ENCODE measurements around the gene PCDHB1.
A peak's percentile ranks its signal among the peaks of the same experiment; 100 is the strongest.

PCDHB1 gene

DNA sequence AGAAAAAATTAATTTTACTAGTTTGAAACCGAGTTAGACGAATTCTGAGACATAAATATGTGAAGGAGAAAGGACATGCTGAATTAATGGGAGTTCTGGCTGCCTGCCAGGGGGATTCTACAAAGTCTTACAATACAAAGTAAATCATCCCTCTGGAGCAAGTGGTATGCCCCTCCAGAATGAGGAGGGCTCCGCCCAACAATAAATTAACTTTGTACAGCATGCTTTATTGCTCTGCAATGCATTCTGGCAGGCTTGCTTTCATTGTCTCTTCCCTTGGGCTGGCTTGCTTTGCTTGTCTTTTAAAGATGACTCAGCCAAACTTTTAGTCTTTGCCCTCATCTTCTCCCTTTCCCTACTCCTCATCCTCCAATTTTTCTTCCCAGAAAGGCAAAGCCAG is 11.7 kb upstream of the PCDHB1 start:
- Histone ChIP-seq H3K27ac (ENCODE audit: poor library complexity, severe bottlenecking) (peak overlapping the region; percentile 42), H3K36me3 (ENCODE audit: low read depth) (no peaks in the 10 kb centered on the region), H3K4me1 (ENCODE audit: insufficient read depth, poor library complexity, severe bottlenecking) (peaks cover 9% of the 10 kb centered on the region), H3K9me3 (ENCODE audit: severe bottlenecking) (no peaks in the 10 kb centered on the region), H3K27me3 (ENCODE audit: insufficient read depth, poor library complexity, severe bottlenecking) (no peaks in the 10 kb centered on the region), H3K4me3 (ENCODE audit: severe bottlenecking) (no peak overlapping the region)
- peak; percentile 17; the same call in 1 of the 3 replicates for ATAC-seq (ENCODE audit: low read depth)
- no peak for DNase-seq (ENCODE audit: low spot score)
- TF ChIP-seq, protein P1, sequence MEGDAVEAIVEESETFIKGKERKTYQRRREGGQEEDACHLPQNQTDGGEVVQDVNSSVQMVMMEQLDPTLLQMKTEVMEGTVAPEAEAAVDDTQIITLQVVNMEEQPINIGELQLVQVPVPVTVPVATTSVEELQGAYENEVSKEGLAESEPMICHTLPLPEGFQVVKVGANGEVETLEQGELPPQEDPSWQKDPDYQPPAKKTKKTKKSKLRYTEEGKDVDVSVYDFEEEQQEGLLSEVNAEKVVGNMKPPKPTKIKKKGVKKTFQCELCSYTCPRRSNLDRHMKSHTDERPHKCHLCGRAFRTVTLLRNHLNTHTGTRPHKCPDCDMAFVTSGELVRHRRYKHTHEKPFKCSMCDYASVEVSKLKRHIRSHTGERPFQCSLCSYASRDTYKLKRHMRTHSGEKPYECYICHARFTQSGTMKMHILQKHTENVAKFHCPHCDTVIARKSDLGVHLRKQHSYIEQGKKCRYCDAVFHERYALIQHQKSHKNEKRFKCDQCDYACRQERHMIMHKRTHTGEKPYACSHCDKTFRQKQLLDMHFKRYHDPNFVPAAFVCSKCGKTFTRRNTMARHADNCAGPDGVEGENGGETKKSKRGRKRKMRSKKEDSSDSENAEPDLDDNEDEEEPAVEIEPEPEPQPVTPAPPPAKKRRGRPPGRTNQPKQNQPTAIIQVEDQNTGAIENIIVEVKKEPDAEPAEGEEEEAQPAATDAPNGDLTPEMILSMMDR (IDR thresholded peaks at IDR 0.05; ENCODE audit: poor library complexity, severe bottlenecking) = no peak

DNA sequence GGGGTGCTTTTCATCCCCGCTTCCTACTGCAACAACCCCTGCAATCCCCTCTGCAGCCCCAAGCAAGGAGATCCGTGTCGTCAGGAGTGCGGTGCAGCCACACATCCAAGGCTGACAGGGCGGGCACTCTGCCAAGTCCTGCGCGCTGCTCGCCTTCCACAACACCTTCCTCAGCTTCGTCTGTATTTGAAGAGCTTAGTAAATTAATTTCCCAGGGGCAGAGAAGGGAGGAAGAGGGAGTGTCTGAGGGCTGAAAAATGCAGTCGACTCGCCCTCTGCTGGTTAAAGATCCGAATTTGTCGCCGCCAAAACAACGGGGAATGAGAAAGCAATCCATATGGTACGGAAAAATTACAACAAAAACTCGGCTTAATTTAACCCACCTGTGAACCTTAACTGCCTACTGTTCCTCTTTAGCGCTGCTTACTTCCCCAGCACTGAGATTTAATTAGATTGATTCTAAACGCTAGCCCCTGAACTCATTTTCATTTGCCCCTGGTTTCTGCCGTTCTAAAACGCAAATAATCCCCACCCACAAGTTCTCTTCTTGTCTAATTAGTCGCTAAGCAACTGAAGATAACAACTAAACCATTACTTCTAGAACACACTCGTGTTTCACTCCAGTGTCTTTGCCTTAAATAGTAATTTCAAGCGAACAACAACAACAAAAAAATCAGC is 10.9 kb upstream of the PCDHB1 start:
- no peak for DNase-seq (ENCODE audit: low spot score)
- no peaks in the 10 kb centered on the region for H3K36me3 ChIP-seq (ENCODE audit: low read depth)
- H3K4me1 ChIP-seq (ENCODE audit: insufficient read depth, poor library complexity, severe bottlenecking) = peaks cover 9% of the 10 kb centered on the region
- peak; percentile 74 for ATAC-seq (ENCODE audit: low read depth)
- H3K4me3 ChIP-seq (ENCODE audit: severe bottlenecking) = peak overlapping the region; percentile 43
- TF ChIP-seq, protein P1 (IDR thresholded peaks at IDR 0.05; ENCODE audit: poor library complexity, severe bottlenecking) = peak; percentile 82
- no peaks in the 10 kb centered on the region for H3K27me3 ChIP-seq (ENCODE audit: insufficient read depth, poor library complexity, severe bottlenecking)
- H3K9me3 ChIP-seq (ENCODE audit: severe bottlenecking) = no peaks in the 10 kb centered on the region
- H3K27ac ChIP-seq (ENCODE audit: poor library complexity, severe bottlenecking) = peak overlapping the region; percentile 42

DNA sequence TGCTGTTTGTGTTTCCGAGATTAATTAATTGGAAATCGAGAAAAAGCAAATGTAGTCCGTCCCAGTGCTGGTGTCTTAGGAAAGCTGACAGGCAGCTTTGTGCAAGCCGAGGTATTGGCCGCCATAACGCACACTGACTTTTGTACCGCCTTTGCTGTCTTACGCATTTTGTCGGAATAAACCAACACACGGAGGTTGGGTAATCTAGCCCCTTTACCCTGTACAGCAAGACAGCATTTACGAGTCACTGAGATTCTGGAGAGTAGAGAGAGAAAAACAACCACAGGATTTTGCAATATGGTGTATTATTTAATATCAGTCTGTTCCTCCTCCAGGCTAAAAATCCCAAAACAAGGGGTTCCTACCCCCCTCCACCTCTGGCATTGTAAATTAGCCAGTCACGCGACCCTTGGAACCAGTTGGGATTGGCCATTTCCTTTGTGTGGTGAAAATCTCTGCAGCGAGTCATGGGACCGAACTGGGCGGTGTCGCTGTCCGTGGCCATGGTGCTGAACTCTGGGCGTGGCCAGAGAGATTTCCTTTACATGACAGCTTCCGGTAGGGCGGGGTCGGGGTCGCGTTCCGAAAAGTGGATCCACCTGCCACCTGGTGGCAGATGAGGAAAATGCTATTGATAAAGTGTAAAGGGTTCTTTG is 10.3 kb upstream of the PCDHB1 start:
- Histone ChIP-seq H3K27me3 (ENCODE audit: insufficient read depth, poor library complexity, severe bottlenecking) (no peaks in the 10 kb centered on the region), H3K4me3 (ENCODE audit: severe bottlenecking) (peak overlapping the region; percentile 43), H3K27ac (ENCODE audit: poor library complexity, severe bottlenecking) (peak overlapping the region; percentile 42), H3K9me3 (ENCODE audit: severe bottlenecking) (no peaks in the 10 kb centered on the region), H3K4me1 (ENCODE audit: insufficient read depth, poor library complexity, severe bottlenecking) (peaks cover 9% of the 10 kb centered on the region), H3K36me3 (ENCODE audit: low read depth) (no peaks in the 10 kb centered on the region)
- TF ChIP-seq, protein P1 (IDR thresholded peaks at IDR 0.05; ENCODE audit: poor library complexity, severe bottlenecking) = peak; percentile 89
- peak; percentile 97 for DNase-seq (ENCODE audit: low spot score)
- peak; percentile 87 for ATAC-seq (ENCODE audit: low read depth)

DNA sequence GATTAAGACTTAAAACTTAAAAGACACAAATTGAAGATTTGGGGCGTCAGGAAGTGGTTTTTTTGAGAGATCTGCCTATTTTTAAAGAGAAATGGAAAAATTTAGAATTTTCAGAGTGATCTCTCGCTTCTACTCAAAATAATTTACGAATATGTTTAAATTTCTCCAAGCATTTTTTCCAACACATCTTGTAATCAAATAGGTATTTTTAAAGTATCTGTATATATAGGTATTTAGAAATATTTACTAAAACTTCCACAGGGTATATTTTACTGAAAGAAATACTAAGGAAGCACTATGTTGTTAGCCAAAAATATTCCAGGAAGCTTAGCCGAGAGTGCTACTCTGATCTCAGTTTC is 9.8 kb upstream of the PCDHB1 start:
- ATAC-seq (ENCODE audit: low read depth) (no peak), DNase-seq (ENCODE audit: low spot score) (no peak)
- no peaks in the 10 kb centered on the region for H3K36me3 ChIP-seq (ENCODE audit: low read depth)
- peaks cover 9% of the 10 kb centered on the region for H3K4me1 ChIP-seq (ENCODE audit: insufficient read depth, poor library complexity, severe bottlenecking)
- H3K9me3 ChIP-seq (ENCODE audit: severe bottlenecking) = no peaks in the 10 kb centered on the region
- H3K27me3 ChIP-seq (ENCODE audit: insufficient read depth, poor library complexity, severe bottlenecking) = peaks cover under 1% of the 10 kb centered on the region
- TF ChIP-seq, protein P1 (IDR thresholded peaks at IDR 0.05; ENCODE audit: poor library complexity, severe bottlenecking) = peak; percentile 56
- no peak overlapping the region for H3K4me3 ChIP-seq (ENCODE audit: severe bottlenecking)
- no peak overlapping the region for H3K27ac ChIP-seq (ENCODE audit: poor library complexity, severe bottlenecking)

- Histone ChIP-seq H3K9me3 (ENCODE audit: severe bottlenecking) (no peaks in the 10 kb centered on the region), H3K27ac (ENCODE audit: poor library complexity, severe bottlenecking) (no peak overlapping the region), H3K4me1 (ENCODE audit: insufficient read depth, poor library complexity, severe bottlenecking) (peaks cover 9% of the 10 kb centered on the region), H3K4me3 (ENCODE audit: severe bottlenecking) (no peak overlapping the region), H3K36me3 (ENCODE audit: low read depth) (no peaks in the 10 kb centered on the region), H3K27me3 (ENCODE audit: insufficient read depth, poor library complexity, severe bottlenecking) (peaks cover 8% of the 10 kb centered on the region)
- no peak for ATAC-seq (ENCODE audit: low read depth)
- no peak for DNase-seq (ENCODE audit: low spot score)
- TF ChIP-seq, protein P1 (IDR thresholded peaks at IDR 0.05; ENCODE audit: poor library complexity, severe bottlenecking) = no peak
These were observed 8.6 kb upstream of the PCDHB1 start for GRCh38 chr5:141042555-141042954.
